Heart left ventricle (tissue), 16 donors: Measurements from ENCODE around the gene DAGLA. TPM values are rescaled to one million over a fixed set of nuclear protein-coding genes. Genes with fewer than 3 reads are reported as not detected.

Experiments used
- ATAC-seq, 4 donors: fragments of 200-7000 bp; cut with Tn5 transposase; one replicate each; pipeline ENCODE4 v1.9.1; 2020 to 2022; ENCODE audit warnings: moderate library complexity in 4 of 4, mild to moderate bottlenecking in 3 of 4, moderate number of reproducible peaks in 1 of 4
- DNase-seq, 5 donors: peaks; one replicate each; pipeline ENCODE4 v3.0.0-alpha.2; 2020
- H3K27ac ChIP-seq, 12 donors: fragments of 200-600 bp; sonication (generic) in 4 of 12; one replicate each; pipeline versions ENCODE4 v1.5.0 to v1.8.0; 2016 to 2022; ENCODE audit warnings: mild to moderate bottlenecking in 2 of 12
- H3K27me3 ChIP-seq, 9 donors: fragments of 200-600 bp; sonication (generic) in 2 of 9; one replicate each; pipeline versions ENCODE4 v1.5.1 to v1.8.0; 2016 to 2022; ENCODE audit warnings: mild to moderate bottlenecking in 3 of 9
- H3K36me3 ChIP-seq, 9 donors: fragments of 200-600 bp; sonication (generic) in 2 of 9; one replicate each; pipeline versions ENCODE4 v1.5.0 to v1.8.0; 2018 to 2022; ENCODE audit warnings: mild to moderate bottlenecking in 2 of 9
- H3K4me1 ChIP-seq, 12 donors: fragments of 200-600 bp; sonication (generic) in 4 of 12; one replicate each; pipeline versions ENCODE4 v1.5.0 to v1.8.0; 2016 to 2022; ENCODE audit warnings: mild to moderate bottlenecking in 3 of 12
- H3K4me3 ChIP-seq, 12 donors: fragments of 200-600 bp; sonication (generic) in 4 of 12; one replicate each; pipeline versions ENCODE4 v1.5.0 to v1.8.0; 2017 to 2022; ENCODE audit warnings: mild to moderate bottlenecking in 9 of 12, moderate library complexity in 4 of 12
- H3K9me3 ChIP-seq, 12 donors: fragments of 200-600 bp; sonication (generic) in 4 of 12; one replicate each; pipeline versions ENCODE4 v1.5.0 to v1.8.0; 2016 to 2022; ENCODE audit warnings: mild to moderate bottlenecking in 1 of 12
- POLR2A ChIP-seq, 2 donors: fragments of 450-650 bp; IDR thresholded peaks; one replicate each; pipeline ENCODE4 v1.6.1; 2017; ENCODE audit warnings: antibody characterized with exemption in 2 of 2, mild to moderate bottlenecking in 2 of 2, moderate library complexity in 2 of 2
- WGBS, 4 donors: extraction: QIAGEN DNeasy Blood & Tissue Kit in 2 of 4; methylation state at CpG; one replicate each; pipeline versions ENCODE4 v1.1.5 to v1.1.7; 2013 to 2018; 5-methylcytosine and 5-hydroxymethylcytosine counted together
- intact Hi-C, 10 donors: fragments of 100-400 bp; cut with DNase I; formaldehyde crosslinking; loops; one replicate each; pipeline versions ENCODE4 v1.11.1 to v1.14.2; 2022
- polyA plus RNA-seq, 2 donors: library from polyadenylated mRNA; stranded (reverse); fragments of 200-250 nt; gene quantifications; one replicate each; pipeline ENCODE4 v1.2.3, GENCODE V29; 2013
- total RNA-seq, 9 donors: library from RNA; depleted of rRNA in 2 of 9; stranded (reverse); fragments of >200 nt in 2 of 9; fragmentation: NEBNext Ultra II Directional in 3 of 9; extraction: Animal tissue kit (Norgen Biotek cat#: 25700) in 3 of 9; gene quantifications; one replicate each; pipeline versions ENCODE4 v1.1.0 to v1.2.4, GENCODE V29; 2016 to 2023
- TF ChIP-seq, protein P1 (sequence below), 12 donors: fragments of 200-600 bp; sonication (generic) in 4 of 12; IDR thresholded peaks; one replicate each; pipeline versions ENCODE4 v1.5.0 to v1.8.0; 2018 to 2022; ENCODE audit warnings: antibody characterized with exemption in 12 of 12, mild to moderate bottlenecking in 5 of 12
- donor health status: ischemic (EF 13 %, LVEDD 7.1; RV severe dilation, severe dysfunction).
- donor health status: healthy with polysubstance abuse.
- donor health status: DM: no; HTN: yes; CAD: no.
- donor health status: DM: no; HTN: no; CAD: no.
- donor health status: ischemic (EF 25% LVEDD 6.9; RV normal size, moderate dysfunction).
- donor health status: ischemic (EF 25% LVEDD 5.7; RV mildly dilated, moderate dysfunction).
- donor health status: healthy.
- donor health status: DM: yes; HTN: yes; CAD: no.
- donor health status: ischemic (EF 35%, LVEDD 5.7; RV mildly dilated, moderate dysfunction).
- donor health status: nonischemic (EF 11% LVEDD 7.7; RV severe dilation, severe dysfunction).
- donor health status: DM: yes; HTN: yes; CAD: no.
- donor health status: PGD.
- donor health status: ischemic (EF 29% LVEDD 5.4; RV normal size, mild dysfunction).
- donor health status: nonischemic (EF 23%, LVEDD 6.1; RV moderate dilation, normal function).

Gene DAGLA
- total and polyA plus RNA-seq, 11 donors: 2.2 to 5.6 (median 3.3) TPM

DNA sequence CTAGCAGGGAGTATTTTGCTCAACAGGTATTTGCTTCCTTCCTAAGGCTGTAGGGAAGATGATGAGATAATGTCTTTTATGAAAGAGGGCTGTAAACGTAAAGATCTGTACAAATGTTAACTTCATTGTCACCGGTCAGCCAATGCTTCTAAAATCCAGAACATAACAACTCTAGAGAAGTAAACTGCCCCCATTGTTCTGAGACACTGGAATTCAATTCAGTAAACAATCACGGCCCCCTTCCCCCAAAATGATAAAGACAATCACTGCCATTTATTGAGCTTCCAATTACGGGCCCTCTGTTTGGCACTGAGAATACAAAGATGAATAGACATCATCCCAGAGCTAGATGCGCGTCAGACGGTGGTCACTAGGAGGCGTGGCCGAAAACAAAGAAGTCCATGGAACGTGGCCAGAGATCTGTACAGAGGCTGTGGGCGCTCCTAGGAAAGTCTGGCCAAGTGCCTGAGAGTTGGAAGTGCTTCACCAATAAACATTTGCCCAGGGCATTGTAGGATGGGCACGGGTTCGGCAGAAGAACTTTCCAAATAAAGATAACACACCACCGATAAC lies 111.6 kb downstream of the DAGLA start:
- Histone ChIP-seq H3K27ac (peak overlapping the region; percentile 89 to 99 (median 96)), H3K4me1 (peaks cover 6 to 24% (median 17%) of the 10 kb centered on the region in 12 donors), H3K27me3 (no peaks in the 10 kb centered on the region), H3K36me3 (peaks cover 0 to 53% (median 40%) of the 10 kb centered on the region in 9 donors), H3K9me3 (no peaks in the 10 kb centered on the region), H3K4me3 (peak overlapping the region; percentile 62 to 92 (median 72))
- peak; percentile 58 to 86 (median 75) for DNase-seq
- WGBS, 4 donors: 5 to 7% (median 6%) methylated on average over 14 of the region's 14 CpGs
- TF ChIP-seq, protein P1, sequence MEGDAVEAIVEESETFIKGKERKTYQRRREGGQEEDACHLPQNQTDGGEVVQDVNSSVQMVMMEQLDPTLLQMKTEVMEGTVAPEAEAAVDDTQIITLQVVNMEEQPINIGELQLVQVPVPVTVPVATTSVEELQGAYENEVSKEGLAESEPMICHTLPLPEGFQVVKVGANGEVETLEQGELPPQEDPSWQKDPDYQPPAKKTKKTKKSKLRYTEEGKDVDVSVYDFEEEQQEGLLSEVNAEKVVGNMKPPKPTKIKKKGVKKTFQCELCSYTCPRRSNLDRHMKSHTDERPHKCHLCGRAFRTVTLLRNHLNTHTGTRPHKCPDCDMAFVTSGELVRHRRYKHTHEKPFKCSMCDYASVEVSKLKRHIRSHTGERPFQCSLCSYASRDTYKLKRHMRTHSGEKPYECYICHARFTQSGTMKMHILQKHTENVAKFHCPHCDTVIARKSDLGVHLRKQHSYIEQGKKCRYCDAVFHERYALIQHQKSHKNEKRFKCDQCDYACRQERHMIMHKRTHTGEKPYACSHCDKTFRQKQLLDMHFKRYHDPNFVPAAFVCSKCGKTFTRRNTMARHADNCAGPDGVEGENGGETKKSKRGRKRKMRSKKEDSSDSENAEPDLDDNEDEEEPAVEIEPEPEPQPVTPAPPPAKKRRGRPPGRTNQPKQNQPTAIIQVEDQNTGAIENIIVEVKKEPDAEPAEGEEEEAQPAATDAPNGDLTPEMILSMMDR (IDR thresholded peaks at IDR 0.05): peak in 3 of 12 donors; percentile 21 to 34 (median 26)
- TF ChIP-seq POLR2A (IDR thresholded peaks at IDR 0.05): no peak
- intact Hi-C loops: loop anchor here in 3 of 10 donors (2.0 to 10.0 kb wide), 3 partner anchors 99 to 583 kb away; partner anchors contain the start of gene FADS3 (in 1 of the 3)
- peak; percentile 35 to 82 (median 58) for ATAC-seq

DNA sequence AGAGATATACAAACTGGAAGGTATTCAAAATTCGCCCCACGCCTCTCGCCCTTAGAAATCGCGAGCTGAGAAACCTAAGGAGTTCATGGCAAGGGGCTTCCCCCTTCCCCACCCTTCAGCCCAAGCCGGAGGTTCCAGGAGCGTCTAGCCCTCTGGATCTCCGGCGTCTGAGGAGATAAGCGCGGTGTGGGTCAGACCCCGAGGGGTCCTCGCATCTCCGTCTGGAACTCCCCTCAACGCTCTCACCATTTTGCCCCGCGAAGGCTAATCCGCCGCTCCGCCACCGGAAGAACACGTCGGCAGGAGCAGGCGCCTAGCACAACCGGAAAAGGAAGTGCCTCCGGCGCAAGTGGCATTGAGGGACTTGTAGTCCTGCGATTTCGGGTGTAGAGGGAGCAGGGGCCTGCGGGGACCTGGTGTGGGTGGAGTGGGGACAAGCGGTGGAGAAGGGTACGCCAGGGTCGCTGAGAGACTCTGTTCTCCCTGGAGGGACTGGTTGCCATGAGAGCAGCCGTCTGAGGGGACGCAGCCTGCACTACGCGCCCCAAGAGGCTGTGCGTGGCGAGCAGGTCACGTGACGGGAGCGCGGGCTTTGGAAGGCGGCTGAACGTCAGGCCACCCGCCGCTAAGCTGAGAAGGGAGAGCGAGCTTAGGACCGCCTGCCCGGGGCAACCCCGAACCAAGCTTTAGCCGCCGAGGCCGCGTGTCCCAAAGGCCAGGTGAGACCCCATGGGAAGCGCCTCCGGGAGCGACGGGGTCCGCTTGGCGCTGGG lies 112.3 kb downstream of the DAGLA start, which contains the start of the genes FEN1 and TMEM258:
Gene FEN1 (plus strand): TSS at position 602 of the 773 bp plus-strand sequence. CDS start 2,451 bp downstream, outside the sequence.
Gene TMEM258 (minus strand): TSS at position 290 of the 773 bp plus-strand sequence. CDS start 41 bp downstream, at position 249.
- WGBS, 4 donors: 0 to 1% (median 0%) methylated on average over 45 to 61 of the region's 61 CpGs
- Histone ChIP-seq H3K27ac (peak within 1 kb of the TSS; percentile 89 to 99 (median 96)), H3K4me1 (peaks cover 6 to 26% (median 19%) of the 10 kb centered on the region in 12 donors), H3K9me3 (no peaks in the 10 kb centered on the region), H3K4me3 (peak within 1 kb of the TSS; percentile 62 to 92 (median 72)), H3K27me3 (no peaks in the 10 kb centered on the region), H3K36me3 (peaks cover 0 to 46% (median 33%) of the 10 kb centered on the region in 9 donors)
- ATAC-seq: peak; percentile 88 to 94 (median 93)
- DNase-seq: peak; percentile 89 to 94 (median 93)
- intact Hi-C loops: loop anchor here in 3 of 10 donors (2.0 to 10.0 kb wide), 3 partner anchors 98 to 582 kb away; partner anchors contain the start of gene FADS3 (in 1 of the 3)
- TF ChIP-seq, protein P1 (IDR thresholded peaks at IDR 0.05): peak in 2 of 12 donors; percentile 8 to 10
- TF ChIP-seq POLR2A (IDR thresholded peaks at IDR 0.05): peak in 1 of 2 donors; percentile 62

DNA sequence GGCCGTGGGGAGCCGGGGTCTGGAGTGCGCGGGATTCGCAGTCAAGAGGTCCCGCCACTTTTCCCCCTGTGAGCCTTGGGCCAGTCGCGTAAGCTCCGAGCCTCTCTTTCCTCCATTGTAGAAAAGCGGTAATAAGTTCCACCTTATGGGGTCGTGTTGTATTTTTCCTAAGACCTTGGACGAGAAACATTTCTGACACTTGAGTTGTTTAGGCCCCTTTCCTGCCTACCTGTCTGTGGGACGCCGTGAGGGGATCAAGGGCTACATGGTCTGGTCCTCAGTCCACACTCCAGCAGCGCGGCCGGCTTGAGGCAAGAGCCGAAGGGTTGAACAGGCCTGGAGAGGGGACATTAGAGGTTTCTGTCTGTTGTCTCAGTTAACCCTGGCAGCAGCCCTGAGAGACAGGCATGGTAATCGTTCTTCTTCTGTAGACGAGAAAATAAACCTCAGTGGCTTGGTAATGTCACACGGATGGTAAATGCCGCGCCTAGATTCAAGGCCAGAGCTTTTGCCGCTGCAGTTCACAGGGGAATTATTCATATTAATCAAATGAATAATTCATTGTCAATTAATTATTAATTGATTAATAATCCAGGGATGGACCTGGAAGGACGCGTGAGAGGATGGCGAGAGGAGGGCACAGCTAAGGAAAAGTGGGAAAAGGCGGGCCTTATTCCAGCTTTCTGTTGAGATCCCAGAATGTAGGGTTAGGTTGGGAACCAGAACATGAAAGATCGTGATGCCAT lies 113.1 kb downstream of the DAGLA start:
- ATAC-seq: peak in 1 of 4 donors; percentile 1
- H3K9me3 ChIP-seq: no peaks in the 10 kb centered on the region
- peaks cover 6 to 30% (median 22%) of the 10 kb centered on the region in 12 donors for H3K4me1 ChIP-seq
- TF ChIP-seq, protein P1 (IDR thresholded peaks at IDR 0.05): no peak
- TF ChIP-seq POLR2A (IDR thresholded peaks at IDR 0.05): no peak
- peak in 1 of 5 donors; percentile 54 for DNase-seq
- peak overlapping the region; percentile 62 to 92 (median 72) for H3K4me3 ChIP-seq
- peaks cover 0 to 38% (median 26%) of the 10 kb centered on the region in 9 donors for H3K36me3 ChIP-seq
- WGBS, 4 donors: 5 to 6% (median 5%) methylated on average over 27 to 29 of the region's 29 CpGs
- no peaks in the 10 kb centered on the region for H3K27me3 ChIP-seq
- intact Hi-C loops: loop anchor here in 3 of 10 donors (2.0 to 10.0 kb wide), 3 partner anchors 98 to 582 kb away; partner anchors contain the start of gene FADS3 (in 1 of the 3)
- H3K27ac ChIP-seq: peak overlapping the region in 11 of 12 donors; percentile 90 to 99 (median 97)
